NCI-H1105 treated with DMSO at 0.1 percent for 48 hours (cell line): ENCODE measurements around the gene CYP27B1.
A peak's percentile ranks its signal among the peaks of the same experiment; 100 is the strongest.

ENCODE experiments used
- DNase-seq: peaks from one replicate; lab custom pipeline; 2025; lab: John Stamatoyannopoulos, UW

Gene CYP27B1

DNA sequence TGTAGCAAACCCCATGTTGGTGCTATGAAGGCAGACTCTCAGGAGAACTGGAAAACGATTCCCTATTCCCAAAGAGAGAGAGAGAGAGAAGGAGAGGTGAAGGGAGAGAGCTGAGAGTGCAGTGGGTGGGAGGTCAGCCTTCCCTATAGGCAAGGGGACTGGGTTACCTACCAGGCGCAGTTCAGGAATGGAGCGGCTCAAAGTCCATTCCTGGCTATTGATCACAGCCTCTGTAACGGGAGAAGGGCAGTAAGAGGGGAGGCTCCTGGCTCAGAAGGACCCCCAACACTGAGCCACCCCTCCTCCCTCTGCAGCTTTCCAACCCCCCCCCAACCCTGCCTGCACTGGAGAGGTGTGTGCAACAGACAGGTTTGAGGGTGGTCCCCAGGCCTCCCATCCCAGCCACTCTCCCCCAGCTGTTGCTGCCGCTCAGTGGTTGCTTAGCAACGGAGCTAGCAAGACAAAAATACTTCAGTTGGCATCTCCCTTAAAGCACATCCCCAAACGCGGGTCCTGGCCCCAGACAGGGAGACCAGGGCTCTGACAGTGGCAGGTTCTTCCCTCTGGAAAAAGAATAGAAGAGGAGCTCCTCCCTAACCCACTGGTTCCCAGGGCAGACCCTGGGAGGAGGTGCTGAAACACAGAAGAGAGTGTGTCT lies 31.6 kb downstream of the CYP27B1 start:
- no peak for DNase-seq

DNA sequence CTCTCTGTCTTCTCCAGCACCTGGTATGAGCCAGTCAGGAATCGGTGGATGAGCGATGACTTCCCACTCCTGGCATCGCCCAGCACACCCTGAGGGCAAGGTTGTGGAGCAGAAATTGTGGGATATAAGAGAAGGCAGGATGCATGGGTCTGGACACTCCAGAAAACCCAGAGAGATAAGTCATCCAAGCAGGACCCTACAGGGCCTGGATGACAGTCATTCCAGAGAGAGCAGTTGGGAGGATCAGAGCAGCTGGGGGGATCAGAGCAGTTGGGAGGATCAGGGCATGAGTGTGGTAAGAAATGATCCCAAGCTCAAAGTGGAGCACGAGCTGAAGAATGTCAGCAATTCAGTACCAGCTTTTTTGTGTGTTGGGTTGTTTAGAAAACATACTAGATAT lies 32.3 kb downstream of the CYP27B1 start:
- DNase-seq: no peak

DNA sequence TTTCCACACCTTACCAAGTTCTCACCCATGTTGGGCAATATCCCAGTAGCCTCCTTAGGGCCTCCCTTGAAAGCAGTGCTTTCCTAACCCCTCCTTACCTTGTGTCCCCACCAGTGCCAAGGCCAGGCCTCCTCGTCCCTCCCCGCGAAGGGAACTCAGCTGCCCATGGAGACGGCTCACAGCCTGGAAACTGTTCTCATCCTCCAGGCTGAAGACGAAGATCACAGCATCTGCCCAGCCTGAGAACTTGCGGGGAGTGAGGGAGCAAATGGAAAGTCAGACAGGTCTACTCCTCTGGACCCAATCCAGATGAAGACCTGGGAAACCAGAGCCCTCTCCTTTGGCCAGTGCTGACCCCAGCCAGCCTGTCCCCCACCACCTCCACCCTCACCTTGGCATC lies 33.0 kb downstream of the CYP27B1 start:
- DNase-seq: no peak

DNA sequence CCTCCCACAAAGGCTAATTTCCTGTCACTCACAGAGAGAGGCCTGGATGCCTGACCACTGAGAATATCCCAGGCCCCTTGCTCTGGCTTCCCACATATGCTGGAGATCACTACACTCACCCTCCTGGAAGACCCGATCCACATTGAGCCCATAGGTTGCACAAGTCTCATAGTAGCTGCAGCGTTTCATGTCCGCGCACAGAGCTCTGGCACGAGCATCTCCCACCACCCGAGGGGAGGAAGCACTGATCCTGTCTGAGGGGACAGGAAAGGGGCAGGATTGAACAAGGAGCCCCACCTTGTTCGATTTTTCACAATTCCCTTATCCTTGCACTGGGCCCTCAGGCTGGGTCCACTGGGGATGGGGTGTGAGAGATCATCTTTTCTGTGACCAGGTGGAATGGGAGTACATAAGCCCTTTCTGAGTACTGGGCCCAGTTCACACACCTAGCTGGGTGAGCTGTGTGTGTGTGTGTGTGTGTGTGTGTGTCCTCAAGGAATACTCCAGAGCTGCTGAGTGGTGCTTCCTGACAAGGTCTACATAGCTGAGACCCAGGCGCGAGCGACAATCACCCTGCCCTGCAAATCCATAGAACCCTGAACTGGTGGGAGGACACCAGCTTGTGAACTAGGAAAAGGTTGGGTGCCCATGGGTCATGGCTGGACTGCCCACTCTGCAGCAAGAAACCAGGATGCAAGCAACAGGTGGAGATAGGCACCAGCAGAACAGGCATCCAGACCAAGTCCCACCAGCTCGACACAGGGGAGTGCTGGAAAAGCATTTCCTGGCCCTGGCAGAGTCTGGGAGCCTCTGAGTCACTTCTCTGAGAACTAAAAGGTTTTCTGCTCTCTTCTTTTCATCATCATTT lies 33.9 kb downstream of the CYP27B1 start:
- DNase-seq: no peak

DNA sequence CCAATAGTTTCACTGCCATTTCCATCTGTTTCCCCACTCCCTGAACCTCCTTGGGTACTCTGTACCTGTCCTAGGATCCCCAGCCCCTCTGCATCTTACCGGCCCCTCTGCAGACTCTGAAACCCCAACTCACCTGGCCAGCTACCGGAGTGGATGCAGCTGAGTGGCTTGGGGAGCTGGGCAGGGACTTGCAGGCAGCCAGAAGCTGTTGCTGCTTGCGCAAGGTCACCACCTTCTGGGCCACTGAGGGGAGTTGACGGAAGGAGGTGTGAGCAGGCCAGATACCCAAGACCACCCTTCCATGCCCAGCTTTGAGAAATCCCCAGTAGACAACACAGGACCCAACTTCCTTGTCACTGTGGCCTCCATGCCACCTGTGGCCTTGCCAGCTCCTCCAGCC lies 34.6 kb downstream of the CYP27B1 start:
- DNase-seq: no peak

DNA sequence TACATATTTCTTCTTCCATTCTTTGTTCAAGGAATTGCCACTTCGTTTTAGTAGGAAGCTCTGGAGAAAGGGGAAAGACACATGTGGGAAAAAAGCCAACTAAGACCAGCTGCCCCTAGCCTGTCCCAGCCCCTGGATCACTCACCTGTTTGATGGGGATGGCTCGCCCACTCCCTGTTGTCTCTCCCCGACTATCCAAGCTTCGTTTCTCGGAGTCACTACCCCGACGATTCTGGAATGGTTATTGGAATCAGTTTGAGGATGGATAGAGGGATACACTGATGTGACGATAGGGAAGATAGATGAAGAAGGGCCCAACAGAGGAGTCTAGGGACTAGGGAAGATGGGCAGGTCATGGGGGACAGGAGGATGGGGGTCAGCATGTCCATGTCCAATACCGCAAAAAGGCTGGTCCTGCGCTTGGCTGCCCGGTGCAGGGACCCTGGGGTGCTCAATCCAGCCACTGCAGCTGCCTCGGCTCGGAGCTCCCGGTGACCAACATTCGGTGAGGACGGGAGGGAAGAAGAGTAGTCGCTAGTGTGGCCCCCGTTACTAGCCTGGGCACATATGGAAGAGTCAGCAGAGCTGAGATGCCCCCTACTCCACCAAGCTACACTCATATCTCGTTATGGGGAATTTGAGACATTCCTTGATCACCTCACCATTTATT lies 35.3 kb downstream of the CYP27B1 start:
- DNase-seq: no peak

DNA sequence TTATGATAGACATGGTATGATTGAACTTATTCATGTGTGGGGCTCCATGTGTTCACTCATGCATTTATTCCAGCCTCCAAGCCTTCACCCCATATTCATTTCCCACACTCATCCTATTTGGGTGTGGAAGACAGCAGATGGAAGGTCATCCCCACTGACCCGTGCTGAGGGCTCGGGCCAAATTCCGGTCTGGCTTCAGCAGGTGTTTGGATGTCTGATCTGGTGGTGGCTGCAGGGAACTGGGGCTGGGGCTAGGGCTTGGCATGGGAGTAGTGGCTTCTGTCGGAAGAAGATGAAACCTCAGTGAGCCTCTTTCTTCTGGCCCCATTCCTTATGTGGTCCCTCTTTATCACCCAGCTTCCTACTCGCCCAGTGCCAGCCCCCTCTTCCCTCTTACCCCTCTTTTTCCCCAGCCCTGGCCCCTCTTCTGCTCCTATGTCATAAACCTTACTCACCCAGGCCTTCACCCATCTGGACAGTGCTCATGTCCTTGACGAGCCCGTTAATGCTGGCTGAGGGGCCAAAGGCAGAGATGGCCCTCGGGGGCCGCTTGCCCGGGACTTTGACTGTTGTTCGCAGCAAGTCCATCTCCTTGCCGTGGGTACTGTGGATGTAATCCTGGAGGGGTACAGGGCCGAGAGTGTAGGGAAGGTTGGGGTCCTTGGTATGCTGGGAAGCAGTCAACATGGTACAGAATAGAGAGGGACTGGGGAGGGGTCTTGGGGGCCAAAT lies 36.4 kb downstream of the CYP27B1 start:
- no peak for DNase-seq

DNA sequence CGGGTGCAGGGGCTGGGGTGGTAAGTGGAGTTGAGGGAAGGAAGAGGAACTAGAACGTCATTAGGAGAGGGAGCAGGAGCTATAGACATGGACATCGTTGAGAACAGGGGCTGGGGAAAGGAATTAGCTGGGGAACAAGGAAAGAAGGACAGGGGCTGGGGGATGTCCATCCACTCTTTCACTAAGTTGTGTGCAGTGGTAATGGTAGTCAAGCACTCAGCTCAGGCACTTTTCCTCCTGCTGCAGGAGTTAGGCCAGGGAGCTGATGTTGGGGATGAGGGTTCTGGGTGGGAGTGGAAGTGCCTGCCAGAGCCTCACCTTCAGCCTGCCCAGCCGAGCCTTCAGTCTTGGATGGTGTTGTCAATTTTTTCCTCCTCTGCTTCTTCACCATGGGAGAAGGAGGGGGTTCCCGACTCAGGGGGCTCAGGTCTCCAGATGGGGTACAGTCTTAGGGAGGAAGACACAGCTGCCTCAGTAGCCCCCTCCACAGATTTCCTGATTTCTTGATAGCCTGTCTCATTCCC lies 37.5 kb downstream of the CYP27B1 start:
- no peak for DNase-seq

DNA sequence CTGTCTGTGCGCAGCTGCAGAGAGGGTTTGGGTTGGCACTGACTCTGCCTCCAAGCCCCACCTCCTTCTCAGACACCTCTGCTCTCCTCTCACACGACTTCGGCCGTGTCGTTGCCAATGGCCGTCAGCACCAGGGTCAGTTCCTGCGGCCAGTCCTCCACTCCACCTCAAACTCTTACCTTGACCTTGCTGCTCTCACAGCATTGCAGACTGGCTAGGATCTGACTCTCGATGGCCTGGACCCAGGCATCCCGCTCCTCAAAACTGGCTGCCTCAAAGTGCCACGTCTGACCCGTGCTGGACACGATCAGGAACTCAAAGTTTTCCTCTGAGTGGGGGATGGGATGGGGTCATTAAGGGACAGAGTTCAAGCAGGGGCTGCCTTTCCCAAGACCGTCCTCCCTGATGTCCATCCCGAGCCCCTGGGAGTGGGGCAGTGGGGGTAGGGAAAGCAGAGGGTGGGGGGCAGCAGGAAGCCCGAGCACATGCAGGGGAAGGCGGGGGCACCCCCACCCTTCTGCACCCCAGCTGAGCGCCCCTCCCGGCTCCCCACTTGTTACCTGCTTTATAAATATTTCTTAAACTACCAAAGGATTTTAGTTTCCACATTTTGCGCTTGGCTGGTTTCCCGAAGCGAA lies 39.0 kb downstream of the CYP27B1 start:
- no peak for DNase-seq

DNA sequence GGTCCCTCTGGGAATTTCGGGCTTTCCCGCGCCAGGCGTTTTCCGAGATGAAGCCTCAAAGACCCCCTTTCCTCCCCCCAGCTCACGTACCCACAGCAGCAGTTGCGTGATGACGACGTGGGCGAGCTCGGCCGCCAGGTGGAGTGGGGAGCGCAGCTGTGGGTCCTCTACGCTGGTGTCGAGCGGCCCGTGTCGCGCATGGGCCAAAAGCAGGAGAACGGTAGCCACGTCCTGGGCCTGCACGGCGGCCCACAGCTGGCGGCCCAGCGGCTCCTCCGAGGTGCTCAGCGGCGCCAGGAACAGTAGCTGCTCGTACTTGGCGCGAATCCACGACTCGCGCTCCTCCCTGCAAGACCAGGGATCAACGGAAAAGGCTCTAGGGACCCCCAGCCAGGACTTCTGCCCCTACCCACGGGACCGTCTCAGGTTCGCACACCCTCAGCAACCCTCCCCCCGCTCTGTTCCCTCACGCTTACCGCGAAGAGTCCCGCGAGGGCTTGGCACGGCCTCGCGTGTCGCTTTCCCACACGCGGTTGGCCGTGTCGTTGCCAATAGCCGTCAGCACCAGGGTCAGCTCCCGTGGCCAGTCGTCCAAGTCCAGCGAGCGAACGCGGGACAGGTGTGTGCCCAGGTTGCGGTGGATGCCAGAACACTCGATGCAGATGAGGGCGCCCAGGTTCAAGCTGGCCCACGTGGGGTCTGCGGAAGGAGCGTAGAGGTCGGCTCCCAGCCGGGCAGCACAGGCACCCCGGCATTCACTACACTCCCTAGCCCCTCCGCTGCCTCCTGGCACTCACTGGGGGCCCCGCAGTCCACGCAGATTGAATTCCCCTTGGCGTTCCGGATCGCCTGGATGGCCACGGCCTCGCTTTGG lies 39.8 kb downstream of the CYP27B1 start:
- DNase-seq: no peak

DNA sequence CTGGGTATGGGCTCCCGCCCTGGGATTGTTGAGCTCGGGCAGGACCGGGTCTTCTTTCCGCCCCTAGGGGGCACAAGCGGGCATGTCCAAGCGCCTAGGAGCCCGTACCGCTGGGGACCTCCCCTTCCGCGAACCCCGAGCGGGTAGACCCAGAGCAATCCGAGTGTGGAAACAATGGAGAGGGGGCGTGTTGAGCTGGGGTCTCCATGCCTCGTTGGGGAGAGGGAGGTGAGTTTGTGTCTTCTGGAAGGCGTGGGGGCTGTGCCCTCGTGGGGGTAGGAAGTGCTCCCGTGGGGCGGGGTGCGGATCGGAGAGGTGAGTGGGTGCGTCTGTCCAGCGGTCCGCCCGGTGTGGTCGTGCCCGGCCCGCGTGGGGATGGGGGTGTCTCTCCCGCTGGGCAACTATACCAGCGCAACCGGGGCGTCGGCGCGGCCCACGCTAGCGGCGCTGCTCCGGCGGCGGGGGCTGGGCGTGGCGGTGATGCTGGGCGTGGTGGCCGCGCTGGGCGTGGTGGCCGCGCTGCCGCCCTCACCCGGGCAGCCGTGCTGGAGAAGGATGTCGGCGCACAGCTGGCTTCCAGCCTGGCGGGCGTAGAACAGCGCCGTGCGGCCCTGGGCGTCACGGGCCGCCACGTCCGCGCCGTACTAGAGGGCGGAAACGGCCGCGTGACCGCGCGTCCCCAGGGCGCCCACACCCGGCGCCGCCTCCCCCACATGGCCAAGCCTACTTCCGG lies 40.6 kb downstream of the CYP27B1 start:
- DNase-seq: peak; percentile 61

DNA sequence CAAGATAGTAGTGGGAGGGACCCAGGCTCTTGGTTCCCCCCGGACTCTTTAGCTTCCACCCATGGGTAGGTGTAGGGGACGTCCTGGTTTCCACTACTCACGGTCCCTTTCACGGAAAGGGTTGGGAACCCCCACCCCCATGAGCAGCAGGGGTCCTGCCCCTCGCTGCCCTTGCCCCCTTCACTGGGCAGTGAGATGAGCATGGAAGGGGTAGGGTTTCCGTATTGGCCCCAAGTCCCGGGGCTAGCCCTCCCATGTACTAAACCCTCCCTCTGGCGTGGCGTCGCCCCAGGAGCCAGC lies 41.1 kb downstream of the CYP27B1 start:
- no peak for DNase-seq

DNA sequence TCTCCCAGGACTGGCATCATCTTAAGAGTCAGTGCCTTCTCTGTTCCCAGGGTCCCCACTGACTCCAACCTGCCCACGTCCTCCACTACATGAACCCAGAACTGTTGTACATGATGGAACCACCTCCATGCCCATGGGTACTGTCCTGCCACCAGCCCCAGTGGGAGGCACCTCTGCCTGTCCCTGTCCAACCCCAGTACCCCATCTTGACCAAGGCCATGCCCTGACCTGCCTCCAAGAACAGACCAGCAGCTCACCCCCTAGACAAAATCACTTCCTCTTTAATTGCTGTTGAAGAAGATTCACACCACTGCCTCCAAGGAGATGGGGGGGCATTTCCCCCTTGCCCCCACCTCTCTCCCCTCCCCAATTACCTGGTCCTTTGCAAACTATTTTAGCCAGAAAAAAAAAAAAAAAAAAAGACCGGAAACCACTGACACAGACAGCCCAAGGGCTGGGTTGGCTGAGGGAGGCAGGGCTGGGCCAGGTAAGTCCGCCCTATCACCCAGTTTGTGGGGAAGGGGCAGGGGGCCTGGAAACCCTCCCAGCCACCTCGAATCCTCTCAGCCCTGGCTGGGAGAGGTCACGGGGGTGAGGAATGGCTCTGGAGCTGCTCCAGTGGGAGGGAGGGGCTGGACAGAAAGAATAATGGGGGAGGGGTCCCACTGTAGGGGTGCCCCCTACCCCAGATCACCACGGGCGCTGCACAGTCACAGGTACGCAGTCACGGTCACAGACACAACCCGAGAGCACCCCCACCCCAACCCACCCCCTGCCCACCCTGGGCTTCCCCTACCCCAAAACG lies 41.7 kb downstream of the CYP27B1 start:
- no peak for DNase-seq

DNA sequence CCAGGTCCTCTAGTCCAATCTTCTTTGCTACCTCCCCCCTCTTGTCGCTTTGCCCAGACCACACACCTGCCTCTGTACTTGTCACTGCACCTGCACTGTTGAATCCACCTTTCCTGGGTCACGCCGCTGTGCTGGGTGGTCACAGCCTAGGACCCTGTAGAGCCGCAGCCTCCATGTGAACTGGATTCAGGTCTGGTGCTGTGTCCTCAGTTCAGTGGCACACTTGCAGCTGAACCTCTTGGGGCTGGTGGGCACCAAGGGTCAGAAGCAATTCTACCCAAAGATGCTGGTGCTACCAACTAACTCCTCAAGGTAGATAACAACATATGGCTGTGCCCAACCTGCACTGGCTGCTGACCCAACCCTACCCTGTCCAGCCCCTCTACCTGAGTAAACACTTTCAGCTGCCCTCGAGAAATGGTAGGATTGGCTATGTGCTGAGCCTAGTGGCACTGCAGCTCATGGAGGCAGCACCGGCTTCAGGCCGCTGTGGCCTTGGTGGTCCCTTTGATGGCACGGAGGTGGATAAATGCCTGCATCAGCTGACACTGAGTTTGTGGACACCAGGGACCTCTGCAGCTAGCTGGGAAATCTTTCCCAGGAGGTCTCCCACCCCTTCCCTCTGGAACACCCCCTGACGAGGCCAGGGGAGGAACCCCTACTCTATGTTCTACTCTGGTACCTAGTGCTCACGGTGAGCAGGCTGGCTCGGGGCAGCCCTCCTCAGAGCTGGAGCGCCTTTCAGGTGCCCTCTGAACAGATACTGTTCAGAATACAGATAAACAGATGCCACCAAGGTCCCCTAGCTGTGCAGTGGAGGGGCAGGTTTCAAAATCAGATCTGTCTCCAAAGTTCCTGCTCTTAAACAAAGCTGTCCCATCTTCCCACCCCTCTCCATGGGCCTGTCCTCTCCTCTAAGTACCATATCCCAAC lies 42.6 kb downstream of the CYP27B1 start:
- no peak for DNase-seq

DNA sequence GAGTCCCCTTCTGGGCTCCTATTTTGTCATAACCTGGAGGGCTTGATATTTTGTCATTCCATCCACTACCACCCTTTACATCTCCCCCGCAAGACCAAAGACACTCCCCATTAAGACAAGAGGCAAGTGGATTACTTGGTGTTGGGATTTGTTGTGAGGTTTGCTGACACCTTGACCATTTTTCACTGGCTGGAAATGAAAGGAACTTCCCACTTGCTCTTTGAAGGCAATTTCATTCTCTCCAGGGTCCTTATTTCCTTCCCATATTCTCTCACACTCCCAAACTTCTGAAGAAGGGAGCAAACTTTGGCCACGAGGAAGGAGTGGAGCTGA lies 43.3 kb downstream of the CYP27B1 start:
- DNase-seq: no peak

DNA sequence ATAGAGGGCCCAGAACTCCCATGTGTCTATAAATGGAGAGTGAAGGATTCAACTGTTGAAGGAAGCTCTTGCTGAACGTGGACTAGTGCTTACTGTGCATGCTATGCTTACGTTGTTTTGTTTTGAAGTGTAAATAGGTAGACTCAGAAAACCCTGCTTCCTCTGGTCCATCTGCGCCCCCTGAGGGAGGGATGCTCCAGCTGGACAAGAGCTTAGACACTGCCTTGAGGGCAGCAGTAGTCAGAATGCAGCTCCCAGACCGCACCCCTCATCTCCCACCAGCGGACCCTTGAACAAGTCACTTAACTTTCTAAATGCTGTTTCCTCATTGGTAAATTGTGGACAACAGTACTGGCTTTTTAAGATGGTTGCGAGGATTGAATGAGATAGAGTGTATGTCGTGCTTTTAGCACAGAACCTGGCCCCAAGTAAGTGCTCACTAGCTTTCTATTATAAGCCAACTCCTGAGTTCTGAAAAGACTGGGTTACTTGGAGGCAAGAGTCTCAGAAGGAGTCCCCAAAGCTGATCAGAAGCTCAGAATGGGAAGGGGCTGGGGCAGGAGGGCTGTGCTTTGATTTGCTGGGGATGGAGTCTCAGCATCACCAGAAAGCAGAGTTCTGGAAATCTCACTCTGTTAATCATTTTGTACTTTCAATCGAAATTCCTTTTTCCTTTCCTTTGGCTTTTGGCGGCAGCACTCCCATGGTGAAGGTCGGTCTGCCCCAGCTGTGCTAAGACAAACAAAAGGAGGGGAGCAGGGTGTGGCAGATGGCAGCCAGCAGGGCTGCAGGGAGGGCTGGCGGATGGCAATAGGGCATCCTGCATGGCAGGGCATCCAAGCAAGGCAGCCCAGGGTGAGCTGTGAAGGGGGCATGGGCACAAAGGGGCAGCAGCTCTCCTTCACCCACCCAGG lies 43.9 kb downstream of the CYP27B1 start:
- no peak for DNase-seq
